Uterus (tissue), 2 donors: Measurements from ENCODE around the gene SLC25A21.

ENCODE experiments used
- POLR2A ChIP-seq, 2 donors: fragments of 450-650 bp; IDR thresholded peaks; one replicate each; pipeline ENCODE4 v1.6.1; 2016; ENCODE audit warnings: antibody characterized with exemption in 2 of 2, mild to moderate bottlenecking in 1 of 2, moderate library complexity in 1 of 2
- TF ChIP-seq, protein P1 (sequence below), 4 experiments: fragments of 200-600 bp in 2 of 4; fragments of 450-650 bp in 2 of 4; sonication (generic) in 2 of 4; IDR thresholded peaks; one replicate each; pipeline ENCODE4 v1.5.1; 2016 to 2019; ENCODE audit warnings: antibody characterized with exemption in 4 of 4, mild to moderate bottlenecking in 2 of 4, moderate library complexity in 1 of 4

DNA sequence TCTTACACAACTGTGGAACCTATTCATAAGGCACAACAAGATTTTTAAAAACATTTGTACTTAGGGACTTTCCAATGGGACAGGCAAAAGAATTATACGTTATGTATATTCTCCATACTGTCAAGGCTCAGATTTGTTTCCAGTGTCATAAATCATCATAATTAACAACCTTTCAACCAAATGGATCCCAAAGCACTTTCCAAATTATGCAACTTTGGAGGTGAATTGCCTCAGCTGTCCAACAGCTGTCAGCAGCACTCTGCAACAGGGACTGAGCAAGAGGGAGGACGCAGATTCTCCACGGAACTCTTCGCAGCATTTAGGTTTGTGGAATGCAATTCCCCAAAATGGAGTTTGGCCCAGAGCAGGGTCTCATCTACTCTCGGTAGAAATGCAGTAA lies 324.2 kb downstream of the SLC25A21 start:
- TF ChIP-seq, protein P1, sequence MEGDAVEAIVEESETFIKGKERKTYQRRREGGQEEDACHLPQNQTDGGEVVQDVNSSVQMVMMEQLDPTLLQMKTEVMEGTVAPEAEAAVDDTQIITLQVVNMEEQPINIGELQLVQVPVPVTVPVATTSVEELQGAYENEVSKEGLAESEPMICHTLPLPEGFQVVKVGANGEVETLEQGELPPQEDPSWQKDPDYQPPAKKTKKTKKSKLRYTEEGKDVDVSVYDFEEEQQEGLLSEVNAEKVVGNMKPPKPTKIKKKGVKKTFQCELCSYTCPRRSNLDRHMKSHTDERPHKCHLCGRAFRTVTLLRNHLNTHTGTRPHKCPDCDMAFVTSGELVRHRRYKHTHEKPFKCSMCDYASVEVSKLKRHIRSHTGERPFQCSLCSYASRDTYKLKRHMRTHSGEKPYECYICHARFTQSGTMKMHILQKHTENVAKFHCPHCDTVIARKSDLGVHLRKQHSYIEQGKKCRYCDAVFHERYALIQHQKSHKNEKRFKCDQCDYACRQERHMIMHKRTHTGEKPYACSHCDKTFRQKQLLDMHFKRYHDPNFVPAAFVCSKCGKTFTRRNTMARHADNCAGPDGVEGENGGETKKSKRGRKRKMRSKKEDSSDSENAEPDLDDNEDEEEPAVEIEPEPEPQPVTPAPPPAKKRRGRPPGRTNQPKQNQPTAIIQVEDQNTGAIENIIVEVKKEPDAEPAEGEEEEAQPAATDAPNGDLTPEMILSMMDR (IDR thresholded peaks at IDR 0.05): no peak
- no peak for TF ChIP-seq POLR2A (IDR thresholded peaks at IDR 0.05)
